Esophagus muscularis mucosa (tissue), 3 donors: ENCODE data around the gene OGA.

Experiments
- CTCF ChIP-seq, 3 experiments: fragments of 200-600 bp in 2 of 3; fragments of 450-650 bp in 1 of 3; sonication (generic) in 2 of 3; IDR thresholded peaks; one replicate each; pipeline ENCODE4 v1.5.1; 2017 to 2019; ENCODE audit warnings: antibody characterized with exemption in 3 of 3, mild to moderate bottlenecking in 2 of 3, moderate library complexity in 1 of 3
- POLR2A ChIP-seq: fragments of 450-650 bp; IDR thresholded peaks from one replicate; pipeline ENCODE4 v1.6.1; 2017; ENCODE audit warnings: antibody characterized with exemption, moderate library complexity, mild to moderate bottlenecking, low read depth
- POLR2AphosphoS5 ChIP-seq, 2 donors: sonication (generic); formaldehyde crosslinking; IDR thresholded peaks; one replicate each; pipeline ENCODE4 v1.6.1; 2017; ENCODE audit warnings: antibody characterized with exemption in 2 of 2

GRCh38 chr10:101741938-101742337 is 76.3 kb downstream of the OGA start:
- TF ChIP-seq POLR2A (no peak), CTCF (IDR thresholded peaks at IDR 0.05) (no peak), POLR2AphosphoS5 (IDR thresholded peaks at IDR 0.05) (no peak)
